NCI-H1417 treated with DMSO at 0.1 percent for 48 hours (cell line): ENCODE results near the gene PHACTR1.
"Not testable (repeated sequence)": the region's sequence is repeated elsewhere in the genome, so short reads cannot be mapped to it uniquely, and the experiment has no call there.

ENCODE experiments used
- DNase-seq: peaks from one replicate; lab custom pipeline; 2025; lab: John Stamatoyannopoulos, UW

PHACTR1 gene

DNA sequence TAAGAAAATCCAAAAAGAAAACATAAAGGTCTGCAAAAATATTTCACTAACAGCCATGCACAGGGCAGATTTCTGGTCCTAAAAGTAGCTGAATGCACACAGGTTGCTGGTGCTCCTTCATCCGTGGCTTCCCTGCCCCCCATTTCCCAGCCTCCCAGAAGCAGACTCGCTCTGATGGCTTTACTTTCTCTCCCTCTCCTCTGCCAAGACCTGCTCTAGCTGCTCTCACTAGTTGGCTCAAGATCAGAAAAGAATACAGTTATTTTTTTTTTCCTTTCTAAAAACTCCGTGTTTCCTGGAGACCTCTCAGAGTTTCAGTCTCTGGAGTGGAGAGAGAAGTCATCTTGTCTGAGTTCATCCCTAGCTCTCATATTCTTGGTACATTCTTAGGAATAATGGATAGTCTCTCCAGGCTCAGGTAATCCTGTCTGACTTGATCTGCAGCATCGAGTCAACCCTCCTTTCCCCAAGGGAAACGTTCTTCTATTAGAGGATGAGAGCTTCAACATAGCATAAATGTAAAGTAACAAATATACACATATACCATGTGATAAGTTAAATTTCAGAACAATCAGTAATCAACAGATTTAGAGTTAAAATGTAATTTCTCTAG lies 397.5 kb downstream of the PHACTR1 start:
- DNase-seq: no peak

DNA sequence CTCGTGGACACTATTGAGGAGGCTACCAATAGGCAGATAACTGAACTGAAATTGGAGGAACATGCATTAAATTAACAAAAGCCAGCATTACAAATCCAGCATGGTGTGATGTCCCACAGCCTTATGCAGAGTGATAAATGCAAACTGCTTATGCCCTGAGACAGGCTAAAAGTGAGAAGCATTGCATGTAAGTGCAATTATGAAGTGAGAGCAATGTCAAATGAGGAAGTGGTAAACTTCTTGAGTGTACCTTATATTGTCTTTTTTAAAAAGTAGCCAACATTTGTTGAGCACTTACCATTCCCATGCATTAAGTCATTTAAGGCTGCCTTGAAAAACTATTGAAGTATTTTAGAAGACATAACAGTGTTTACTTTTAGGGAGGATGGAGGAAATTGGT lies 399.6 kb downstream of the PHACTR1 start:
- DNase-seq: no peak

DNA sequence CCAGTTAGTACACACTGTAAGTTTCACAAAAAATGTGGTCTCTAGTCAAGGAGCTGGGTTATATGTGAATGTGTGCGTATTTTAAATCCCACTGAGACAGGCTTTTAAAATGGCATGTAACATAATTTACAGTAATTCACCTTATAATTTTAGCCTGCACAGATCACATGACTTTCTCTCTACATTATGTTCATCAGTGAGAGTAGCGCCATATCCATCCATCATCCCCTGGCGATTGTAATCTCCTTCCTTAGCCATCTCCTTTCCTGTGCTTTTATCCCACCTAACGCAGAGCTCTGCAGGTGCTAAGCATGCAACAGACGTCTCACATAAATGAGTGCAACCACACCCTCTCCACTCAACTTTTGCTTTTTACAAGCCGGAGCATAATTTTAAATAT lies 401.0 kb downstream of the PHACTR1 start:
- DNase-seq: no peak

DNA sequence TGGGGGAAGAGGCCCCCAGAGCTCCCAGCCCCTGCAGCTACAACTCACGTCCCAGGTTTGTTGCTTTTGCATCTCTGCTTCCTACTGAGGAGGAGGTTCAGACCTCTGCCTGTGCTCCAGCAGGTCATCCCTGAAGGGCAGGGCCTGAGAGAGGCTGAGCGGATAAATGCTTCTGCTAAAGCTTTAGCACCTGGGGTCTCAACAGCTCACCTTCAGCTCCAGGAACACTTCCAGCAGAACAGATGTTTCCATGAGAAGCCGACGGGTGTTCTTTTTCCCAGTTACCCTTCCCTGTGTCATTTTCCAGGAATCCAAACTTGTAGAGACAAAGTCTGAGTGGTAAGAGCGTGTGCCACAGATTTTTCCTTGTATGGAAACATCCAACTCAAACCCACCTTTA lies 403.0 kb downstream of the PHACTR1 start:
- no peak for DNase-seq

DNA sequence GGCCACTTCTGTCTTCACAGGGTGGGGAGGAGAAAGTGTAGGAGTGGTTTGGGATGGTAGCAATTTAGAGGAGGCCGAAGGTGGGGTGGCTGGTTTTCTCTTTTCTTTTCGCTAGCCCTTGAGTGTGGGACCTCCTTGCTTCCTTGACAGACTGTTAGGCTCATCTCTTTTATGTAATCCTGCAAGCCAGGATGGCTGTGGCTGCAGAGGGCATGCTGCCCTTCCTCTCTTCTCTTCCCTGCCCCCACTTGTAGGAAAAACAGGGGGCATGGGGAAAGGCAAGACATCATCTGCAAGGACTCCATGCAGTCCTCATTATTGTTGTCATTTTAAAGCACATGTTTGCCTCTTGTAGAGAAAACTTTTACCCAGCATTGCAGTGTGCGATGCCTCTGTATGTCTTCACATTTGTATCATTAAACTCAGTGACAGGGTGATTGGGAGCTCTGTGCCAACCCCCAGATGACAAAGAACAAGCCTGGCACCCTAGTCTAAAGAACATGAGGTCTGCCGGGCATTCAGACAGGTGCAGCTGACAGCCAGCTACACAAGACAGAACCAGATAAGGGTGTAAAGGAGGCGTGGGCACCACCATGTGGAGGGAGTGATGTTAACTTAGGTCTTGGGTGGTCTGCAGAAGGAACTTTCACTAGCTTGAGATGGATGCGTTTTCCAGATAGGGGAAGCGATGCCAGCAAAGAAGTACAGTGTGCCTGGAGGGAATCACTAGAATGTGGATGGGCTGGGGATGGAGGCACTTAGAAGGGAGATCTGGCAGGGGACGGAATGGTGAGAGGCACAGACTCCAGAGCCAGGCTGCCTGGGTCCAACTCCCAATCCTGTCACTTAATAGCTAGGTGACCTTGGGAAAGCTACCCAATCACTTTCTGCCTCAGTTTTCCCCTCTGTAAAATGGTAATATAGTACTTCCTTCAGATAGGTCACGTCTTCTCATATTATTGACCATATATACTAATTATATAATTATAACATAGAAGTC lies 404.2 kb downstream of the PHACTR1 start:
- DNase-seq: no peak

DNA sequence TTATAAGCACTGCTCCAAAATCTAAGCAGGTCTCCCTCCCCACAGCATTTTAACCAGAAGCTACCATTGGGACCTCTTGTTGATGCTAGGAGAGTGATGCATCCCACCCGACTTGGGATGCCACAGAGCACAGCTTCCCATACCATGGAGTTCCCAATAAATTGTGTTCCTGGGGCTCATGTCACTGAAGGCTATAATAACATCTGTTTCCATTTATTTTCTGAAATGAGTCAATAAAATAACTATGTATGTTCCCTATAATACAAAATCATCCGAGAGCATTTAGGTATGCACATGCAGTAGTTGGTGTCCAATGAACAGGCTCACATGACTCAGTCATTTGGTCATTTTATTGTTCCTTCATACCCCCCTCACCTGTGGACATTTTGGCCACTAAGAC lies 407.6 kb downstream of the PHACTR1 start:
- no peak for DNase-seq

DNA sequence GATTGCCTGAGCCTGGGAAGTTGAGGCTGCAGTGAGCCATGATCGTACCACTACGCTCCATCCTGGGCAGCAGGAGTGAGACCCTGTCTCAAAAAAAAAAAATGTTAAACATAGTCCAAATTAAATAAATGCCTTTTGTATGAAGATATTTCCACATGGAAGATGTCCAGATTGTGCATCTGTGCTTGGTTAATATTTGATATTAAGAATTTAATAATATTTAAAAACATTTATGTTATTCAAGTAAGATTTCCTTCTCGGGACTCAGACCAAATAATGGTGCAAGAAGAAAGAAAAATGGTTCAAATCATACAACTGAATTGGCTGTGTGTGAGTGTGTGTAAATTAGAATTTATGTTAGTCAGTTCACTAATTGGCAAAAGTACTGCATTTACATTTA lies 409.3 kb downstream of the PHACTR1 start:
- no peak for DNase-seq

DNA sequence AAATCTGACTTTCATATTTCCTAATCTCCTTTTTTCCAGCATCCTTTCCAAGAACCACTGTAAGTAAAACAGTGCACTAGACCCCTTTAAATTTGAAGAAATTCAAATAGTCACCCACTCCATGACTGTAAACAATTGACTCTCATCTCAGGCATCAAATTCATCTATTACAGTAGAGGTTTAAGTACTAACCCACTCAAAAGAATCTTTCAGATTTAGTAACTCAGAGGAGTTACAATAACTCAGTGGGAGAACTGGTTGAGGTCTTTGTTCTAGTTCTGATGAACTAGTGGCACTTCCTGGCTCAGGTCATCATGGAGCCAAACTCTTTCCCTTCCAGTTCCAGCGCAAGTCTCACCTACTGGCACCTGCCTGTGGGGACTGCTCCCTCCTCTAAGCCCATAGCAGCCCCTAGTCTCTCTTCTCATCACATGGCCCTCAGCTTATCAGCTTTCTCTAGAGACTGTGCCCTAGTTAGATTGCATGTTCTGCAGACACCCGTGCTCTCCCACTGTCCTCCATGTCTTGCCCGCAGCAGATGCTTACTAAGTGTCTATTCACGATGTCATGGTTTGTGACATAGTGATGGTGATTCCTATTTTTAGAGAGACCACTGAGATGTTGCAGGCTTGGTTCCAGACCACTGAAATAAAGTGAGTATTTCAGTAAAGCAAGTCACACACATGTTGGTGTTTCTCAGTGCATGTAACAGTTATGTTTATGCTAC lies 415.5 kb downstream of the PHACTR1 start:
- DNase-seq: no peak

DNA sequence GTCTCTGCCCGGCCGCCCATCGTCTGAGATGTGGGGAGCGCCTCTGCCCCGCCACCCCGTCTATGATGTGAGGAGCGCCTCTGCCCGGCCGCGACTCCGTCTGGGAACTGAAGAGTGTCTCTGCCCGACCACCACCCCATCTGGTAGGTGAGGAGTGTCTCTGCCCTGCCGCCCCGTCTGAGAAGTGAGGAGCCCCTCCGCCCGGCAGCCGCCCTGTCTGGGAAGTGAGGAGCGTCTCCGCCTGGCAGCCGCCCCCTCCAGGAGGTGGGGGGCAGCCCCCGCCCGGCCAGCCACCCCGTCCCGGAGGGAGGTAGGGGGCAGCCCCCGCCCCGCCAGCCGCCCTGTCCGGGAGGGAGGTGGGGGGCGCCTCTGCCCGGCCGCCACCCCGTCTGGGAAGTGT lies 417.3 kb downstream of the PHACTR1 start:
- DNase-seq: not testable (repeated sequence)

DNA sequence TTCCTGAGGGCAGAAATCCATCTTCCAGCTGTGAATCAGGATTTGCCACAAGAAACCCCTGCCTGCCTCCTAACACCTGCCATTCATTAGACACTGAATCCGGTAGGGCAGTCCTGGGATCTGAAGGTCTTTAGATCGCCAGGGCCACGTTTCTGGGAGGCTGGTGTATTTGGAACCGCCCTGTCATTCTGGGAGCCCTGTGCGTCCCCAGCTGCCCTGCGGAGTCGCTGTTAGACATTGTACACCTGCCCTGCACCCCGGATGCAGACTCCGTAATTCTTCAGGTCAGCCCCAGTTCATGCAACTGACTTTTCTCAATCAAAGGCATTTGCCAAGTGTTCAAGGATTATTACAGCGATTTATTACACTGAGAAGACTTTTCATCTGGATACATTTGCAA lies 418.6 kb downstream of the PHACTR1 start:
- no peak for DNase-seq

DNA sequence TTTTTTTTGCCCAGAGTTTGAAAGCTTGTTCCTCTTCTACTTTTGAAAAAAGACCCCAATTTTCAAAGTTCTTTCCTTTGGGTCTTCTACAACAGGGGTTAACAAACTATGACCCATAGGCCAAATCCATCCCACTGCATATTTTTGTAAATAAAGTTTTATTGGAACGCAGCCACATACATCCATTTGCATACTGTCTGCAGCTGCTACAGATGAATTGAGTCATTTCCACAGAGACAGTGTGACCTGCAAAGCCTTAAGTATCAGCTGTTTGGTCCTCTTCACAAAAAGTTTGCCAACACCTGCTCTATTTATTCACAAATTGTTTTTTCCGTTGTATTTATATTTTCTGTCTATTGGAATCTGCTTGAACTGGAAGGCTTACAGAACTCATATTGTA lies 422.6 kb downstream of the PHACTR1 start:
- DNase-seq: no peak

DNA sequence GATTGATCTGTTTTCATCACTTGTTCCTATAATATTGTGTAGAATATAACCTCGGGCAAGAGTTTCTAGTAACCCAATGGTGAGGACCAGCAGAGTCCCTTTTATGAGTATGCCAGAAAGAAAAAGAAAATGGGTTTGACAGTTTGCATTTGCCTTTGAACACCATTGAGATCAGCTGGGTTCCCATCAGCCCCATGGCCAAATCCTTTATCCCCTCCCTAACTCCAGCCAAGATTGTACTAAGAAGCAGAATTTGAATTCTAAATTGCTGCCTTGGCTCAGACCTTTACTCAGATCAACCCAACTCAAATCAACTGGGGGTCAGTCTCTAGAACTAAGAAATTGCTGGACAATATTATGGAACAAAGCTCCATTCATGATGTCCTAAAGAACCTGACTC lies 424.4 kb downstream of the PHACTR1 start:
- no peak for DNase-seq

DNA sequence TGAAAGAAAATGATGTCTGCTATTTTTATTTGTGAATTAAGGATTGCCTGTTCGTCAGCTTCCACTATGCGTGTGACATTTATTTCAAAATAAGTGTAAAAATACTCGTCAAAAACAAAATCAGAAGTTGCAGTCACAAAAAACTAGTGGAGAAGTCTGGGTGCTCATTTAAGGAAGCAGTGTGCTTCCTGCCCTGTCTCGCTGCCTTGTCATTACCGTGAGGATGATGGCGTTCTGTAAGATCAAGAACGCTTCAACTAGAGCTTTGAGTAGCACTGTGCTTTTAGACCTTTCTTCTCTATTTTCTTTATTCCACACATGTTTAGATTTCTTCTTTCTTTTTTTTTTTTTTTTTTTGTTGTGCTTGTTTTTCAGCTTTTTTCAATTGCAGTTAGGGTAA lies 424.8 kb downstream of the PHACTR1 start:
- no peak for DNase-seq

DNA sequence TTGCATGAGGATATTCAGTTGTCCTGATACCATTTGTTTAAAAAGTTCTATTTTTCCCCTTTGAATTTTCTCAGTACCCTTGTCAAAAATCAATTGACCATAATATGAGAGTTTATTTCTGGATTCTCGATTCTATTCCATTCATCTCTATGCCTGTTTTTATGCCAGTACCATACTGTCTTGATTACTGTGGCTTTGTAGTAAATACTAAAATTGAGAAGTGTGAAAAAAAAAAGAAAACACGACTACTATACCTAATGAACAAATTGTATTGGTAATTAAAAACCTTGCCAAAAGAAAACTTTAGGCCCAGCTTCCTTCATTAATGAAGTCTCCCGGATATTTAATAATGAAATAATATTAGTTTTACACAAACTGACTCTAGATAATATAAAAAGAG lies 426.0 kb downstream of the PHACTR1 start:
- DNase-seq: no peak

DNA sequence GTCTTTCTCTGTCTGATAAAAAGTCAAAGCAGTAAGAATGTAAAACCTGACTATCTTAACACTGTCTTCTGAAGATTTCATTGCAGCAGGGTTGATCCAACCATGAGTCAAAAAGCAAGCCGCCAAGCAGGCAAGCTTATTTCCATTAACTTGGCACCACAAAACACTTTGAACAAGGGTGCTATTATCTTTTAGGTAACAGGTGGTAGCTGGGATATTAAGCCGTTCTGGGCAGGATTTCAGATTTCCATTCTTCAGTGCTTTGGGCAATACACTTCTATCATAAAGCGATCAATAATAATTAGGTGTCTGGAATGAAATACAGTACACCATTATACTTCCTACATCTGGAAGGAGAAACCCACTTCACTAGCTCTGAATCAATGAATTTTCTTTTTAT lies 429.9 kb downstream of the PHACTR1 start:
- DNase-seq: no peak

DNA sequence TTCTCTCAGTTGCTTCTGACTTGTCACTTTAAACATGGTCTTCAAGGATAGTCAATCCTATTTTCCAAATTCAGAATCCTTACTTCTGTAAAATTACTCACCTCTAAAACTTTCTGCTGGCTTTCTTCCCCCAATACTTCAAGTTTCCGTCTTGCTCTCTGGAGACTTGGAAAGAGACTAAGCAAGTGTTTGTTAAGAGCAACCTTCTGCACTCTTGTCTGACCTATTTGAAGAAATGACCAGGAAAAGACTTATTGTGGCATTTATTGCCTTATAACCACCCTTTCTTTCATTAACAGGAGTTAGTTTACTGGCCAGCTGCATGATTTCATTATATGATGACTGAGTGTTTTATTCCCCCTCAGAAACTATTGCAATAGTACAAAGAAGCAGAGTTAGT lies 430.8 kb downstream of the PHACTR1 start:
- DNase-seq: no peak

DNA sequence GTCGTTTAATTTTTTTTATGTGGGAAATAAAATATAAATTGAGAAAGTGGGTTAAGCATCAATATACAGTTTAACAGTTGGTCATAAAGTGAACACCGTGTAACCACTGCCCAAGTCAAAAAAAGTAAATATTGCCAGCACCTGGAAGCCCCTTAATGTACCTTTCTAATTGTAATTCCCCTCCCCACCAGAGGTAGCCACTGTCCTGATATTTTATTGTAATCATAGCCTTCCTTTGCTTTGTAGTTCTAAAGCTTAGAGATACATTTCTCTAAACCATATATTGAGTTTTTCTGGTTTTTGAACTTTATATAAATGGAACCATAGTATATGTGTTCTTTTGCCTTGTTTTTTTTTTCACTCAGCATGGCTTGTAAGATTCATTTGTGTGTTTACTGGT lies 431.2 kb downstream of the PHACTR1 start:
- DNase-seq: no peak

DNA sequence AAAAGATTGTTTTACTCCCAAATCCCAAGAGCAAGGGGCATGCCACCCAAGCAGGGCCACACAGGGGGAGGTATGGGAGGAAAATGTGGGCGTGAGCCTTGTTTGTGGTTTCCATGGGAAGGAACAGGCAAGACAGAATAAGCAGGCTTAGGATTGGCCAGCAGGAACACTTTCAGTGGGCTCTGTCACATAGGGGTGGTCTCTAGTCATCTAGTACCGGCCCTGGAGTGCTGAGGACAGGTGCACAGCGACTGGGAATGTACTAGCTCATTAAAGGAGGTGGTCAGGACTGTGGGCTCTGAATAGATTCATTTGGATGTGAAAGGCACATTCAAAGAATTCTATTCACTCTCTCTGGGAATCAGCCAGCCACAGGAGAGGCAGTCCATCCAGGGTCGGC lies 436.2 kb downstream of the PHACTR1 start:
- DNase-seq: no peak

DNA sequence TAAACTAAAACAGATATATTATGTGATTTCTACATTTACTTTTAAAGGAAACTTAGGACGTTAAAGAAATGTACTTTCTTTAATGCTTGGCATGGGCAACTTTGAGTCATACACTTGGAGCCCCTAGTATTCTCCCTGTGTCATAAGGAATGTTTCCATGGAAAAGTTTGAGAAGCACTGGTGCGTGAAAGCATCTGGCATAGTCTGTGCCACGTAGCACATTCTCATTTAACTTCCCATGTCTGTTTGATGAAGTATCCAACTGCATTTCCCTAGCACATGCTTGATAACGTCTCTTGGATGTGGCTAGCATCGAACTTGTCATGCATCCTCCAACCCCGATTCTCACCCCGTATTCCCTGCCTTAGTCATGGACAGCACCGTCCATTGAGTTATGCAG lies 439.8 kb downstream of the PHACTR1 start:
- DNase-seq: no peak

DNA sequence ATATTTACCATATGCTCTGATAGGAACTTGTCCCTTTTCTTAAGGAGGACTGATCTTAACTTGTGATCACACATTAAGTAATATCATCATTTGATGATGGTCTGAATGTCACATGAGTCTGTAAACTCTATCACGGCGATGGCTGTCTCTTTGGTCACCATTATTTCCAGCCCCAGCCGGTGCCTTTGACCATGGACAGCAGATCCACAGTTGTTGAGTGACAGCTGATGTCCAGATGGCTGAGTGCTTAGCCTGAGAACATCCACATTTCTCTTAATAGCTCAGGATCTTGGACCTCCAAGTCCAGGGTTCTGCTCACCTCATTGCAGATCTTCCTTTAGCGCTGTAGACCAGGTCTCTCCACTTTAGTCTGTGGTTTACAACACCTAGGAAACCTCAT lies 440.7 kb downstream of the PHACTR1 start:
- no peak for DNase-seq

DNA sequence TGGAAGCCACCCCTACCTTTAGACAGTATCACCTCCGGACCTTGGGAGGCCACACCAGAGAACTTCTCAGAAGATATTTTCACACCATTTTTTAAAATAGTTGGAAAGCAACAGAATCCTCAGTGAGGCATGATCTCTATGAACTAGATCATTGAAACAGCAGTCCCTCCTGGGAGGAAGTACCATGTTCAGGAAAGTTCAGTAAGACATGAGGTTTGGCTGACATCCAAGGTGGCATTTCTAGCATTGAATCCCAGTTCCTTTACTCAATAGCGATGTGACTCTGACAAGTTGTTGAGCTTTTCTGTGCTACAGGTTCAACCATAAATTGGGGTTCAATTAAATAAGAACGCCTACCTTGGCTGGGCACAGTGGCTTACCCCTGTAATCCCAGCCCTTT lies 442.7 kb downstream of the PHACTR1 start:
- no peak for DNase-seq

DNA sequence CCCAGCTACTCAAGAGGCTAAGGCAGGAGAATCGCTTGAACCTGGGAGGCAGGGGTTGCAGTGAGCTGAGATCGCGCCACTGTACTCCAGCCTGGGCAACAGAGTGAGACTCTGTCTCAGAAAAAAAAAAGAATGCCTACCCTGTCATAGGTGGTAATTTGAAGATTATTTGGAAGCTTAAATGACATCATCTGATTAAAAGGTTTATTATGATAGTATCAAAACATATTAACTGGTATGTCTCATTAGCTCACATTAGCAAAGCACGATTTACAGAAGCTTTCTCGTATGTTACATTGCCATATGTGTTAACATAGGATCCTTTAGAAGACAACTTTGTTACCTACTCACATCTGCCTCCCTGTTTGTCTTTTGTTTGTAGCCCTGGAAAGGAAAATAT lies 443.3 kb downstream of the PHACTR1 start:
- not testable (repeated sequence) for DNase-seq
